SHP77 (cell line): ENCODE results near the gene STRAP.
"Not testable (repeated sequence)": the region's sequence is repeated elsewhere in the genome, so short reads cannot be mapped to it uniquely, and the experiment has no call there.

ENCODE experiments used
- DNase-seq, 2 experiments: peaks; one replicate each; lab custom pipeline; 2025; lab: John Stamatoyannopoulos, UW

The STRAP gene

DNA sequence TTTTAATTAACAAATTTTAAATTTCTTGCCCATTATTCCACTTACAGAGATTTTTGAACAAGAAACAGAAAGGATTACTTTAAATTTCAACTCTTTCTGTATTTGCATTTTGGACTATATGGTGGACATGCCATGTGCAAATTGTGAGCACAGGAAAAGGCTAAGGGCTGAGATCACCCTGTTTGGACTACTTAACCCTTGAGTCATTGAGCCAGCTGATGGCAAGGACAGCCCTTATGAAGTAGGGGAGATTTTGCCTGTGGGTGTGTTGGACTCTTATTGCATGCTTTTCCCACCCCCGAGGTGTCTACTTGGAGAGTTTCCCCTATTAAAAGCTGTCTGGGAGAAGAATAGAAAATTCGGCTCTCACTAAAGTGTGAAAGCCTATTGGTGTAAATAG lies 46.2 kb downstream of the STRAP start:
- DNase-seq: no peak

DNA sequence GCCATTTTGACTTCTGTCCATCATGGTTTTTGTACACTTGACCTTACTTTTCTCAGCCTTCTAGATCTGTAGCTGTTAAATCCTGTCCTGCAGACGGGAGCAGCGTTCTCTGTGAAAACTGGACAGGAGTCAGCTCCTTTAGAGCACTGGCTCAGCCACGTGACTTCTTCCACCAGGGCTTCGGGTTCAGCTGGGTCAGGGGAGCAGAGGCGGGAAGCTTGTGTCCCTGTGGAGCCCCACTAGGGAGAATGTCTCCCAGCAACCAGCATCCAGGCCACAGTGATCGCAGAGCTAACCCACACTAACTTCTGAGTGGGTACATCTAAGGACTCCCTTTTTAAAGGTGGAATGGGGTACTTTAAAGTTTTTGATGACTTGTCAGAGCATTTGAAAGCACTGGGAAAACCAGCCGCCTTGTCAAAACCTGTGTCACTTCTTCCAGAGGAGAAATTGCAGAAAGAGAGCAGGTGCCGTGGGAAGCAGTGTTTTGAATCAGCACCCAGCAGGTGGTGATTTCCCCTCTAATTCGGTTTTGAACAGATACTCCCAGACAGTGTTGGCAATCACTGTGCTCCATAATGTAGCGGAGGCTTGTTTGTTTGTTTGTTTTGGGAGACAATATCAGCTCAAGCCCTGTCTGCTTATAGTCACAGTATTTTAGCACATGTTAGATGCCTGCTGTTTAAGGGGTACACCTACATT lies 46.8 kb downstream of the STRAP start:
- DNase-seq: no peak

DNA sequence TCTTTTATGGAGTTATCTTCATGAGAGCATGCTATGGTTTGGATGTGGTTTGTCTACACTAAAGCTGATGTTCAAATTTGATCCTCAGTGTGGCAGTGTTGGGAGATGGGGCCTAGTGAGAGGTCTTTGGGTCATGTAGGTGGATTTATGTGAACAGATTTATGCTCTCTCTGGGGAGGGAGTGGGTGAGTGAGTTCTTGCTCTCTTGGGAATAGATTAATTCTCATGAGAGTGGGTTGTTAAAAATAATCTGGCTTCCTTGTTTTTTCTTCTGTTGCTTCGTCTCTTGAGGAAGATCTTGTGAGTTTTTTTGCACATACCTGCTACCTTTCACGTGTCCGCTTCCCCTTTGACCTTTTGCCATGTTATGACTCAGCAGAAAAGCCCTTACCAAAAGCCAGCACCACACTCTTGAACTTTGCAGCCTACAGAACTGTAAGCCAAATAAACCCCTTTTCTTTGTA lies 49.4 kb downstream of the STRAP start:
- no peak for DNase-seq

DNA sequence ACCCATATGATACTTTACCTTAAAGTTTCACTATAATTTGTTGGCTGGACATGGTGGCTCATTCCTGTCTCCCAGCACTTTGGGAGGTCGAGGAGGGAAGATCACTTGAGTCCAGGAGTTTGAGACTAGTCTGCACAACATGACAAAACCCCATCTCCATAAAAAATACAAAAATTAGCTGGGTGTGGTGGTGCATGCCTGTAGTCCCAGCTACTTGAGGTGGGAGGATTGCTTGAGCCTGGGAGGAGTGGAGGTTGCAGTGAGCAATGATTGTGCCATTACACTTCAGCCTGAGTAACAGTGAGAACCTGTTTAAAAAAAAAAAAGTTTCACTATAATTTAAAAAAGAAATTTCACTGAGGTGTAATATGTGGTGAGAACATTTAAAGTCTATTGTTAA lies 50.1 kb downstream of the STRAP start:
- DNase-seq: no peak

DNA sequence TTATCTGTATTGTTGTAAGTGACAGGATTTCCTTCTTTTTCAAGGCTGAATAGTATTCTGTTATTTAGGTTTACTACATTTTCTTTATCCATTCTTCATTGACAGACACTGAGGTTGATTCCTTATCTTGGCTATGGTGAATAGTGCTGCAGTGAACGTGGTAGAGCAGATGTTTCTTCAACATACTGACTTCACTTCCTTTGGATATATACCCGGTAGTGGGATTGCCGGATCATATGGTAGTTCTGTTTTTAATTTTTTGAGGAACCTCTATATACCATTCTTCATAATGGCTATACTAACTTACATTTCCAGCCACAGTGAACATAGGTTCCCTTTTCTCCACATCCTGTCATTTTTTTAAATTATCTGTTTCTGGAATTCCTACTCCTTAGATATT lies 50.8 kb downstream of the STRAP start:
- no peak for DNase-seq

DNA sequence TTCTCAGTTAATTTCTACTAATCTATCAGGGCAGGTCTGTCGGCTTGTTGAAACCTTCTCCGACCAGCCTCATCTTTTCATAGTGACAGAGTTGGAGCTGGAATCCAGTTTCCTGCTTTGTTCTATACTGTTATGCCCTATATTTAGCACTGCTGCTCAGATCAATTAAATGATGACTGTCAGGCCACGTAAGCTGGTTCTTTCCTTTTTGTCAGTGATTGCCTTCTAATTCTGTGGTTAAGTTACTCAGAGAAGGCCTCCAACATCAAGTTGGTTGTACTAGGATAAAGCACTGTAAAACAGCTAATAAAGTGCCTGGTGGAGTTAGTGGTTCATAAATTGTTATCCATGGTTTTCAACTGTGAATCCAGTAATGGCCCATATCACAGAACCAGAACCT lies 51.6 kb downstream of the STRAP start:
- DNase-seq: no peak

DNA sequence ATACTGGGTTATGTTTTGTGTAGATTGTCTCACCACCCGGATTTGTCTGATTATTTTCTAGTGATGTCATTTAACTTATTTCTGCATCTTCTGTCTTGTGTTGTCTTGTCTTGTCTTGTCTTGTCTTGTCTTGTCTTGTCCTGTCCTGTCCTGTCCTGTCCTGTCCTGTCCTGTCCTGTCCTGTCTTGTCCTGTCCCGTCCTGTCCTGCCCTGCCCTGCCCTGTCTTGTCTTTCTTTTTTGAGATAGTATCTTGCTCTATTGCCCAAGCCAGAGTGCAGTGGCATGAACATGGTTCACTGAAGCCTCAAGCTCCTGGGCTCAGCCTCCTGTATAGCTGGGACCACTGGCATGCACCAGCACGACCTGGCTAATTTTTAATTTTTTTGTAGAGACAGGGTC lies 54.6 kb downstream of the STRAP start:
- no peak for DNase-seq

DNA sequence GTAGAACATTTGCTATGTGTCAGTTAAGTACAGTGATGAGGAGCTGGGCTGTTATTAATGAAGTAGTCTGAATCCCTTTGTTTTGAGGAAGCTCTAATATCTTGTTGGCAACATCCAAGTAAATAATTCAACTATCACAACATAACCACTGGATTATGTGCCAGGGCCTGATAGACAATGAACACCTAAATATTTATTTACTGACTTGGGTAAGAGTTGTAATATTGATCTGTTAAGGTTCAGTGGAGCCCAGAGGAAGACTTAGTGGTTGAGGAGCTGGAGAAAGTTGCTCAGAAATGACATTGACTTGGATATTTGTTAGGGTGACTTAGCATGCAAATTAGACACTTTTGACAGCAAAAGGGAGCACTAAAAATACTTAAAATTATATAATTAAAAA lies 55.7 kb downstream of the STRAP start:
- no peak for DNase-seq

DNA sequence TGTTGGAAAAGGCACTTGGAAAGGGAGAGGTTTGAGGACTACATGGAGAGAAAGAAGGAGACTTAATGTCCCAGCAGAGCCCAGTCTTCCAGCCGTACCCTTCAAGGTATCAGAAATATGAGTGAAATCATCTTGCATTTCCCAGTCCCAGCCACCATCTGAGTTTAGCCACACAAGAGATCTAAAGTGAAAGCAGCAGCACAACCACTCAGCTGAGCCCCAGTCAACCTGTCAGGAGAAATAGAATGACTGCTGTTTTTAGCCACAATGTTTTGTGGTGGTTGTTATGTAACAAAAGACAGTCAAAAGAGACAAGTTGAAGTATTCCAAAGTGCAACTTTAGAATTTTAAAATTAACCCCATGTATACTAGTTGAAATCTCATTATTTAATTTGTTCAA lies 56.9 kb downstream of the STRAP start:
- DNase-seq: no peak

DNA sequence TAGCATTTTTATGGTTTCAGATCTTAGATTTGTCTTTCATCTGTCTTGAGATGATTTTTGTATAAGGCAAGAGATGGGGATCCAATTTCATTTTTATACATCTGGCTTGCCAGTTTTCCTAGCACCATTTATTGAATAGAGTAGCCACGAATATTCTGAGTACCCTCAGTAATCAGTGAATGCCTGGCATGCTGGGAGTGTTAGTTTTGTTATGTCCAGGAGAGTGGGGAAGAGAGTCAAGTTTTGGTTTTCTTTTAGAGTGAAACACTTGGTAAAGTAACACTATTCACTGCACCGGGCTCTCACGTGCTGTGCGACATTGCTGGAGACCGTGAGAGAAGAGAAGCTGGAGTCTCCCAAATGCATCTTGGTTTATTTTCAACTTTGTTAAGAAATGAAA lies 60.3 kb downstream of the STRAP start:
- DNase-seq: no peak

DNA sequence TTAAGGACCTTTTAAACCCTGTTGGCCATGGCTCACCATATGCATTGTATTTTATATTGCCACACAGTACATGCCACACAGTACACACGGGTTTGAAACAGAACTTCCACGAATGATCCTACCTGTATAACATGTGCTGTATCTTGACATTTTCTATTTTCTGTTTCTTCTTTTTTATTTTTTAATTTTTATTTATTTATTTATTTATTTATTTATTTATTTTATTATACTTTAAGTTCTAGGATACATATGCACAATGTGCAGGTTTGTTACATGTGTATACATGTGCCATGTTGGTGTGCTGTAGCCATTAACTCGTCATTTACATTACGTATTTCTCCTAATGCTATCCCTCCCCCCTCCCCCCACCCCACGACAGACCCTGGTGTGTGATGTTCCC lies 61.3 kb downstream of the STRAP start:
- not testable (repeated sequence) for DNase-seq

DNA sequence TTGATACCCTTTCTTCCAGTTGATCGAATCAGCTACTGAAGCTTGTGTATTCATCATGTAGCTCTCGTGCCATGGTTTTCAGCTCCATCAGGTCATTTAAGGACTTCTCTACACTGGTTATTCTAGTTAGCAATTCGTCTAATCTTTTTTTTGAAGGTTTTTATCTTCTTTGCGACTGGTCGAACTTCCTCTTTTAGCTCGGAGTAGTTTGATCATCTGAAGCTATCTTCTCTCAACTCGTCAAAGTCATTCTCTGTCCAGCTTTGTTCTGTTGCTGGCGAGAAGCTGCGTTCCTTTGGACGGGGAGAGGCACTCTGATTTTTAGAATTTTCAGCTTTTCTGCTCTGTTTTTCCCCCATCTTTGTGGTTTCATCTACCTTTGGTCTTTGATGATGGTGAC lies 66.3 kb downstream of the STRAP start:
- DNase-seq: not testable (repeated sequence)
